Measurements from ENCODE around the gene ATP6V1B1.

The ATP6V1B1 gene

DNA sequence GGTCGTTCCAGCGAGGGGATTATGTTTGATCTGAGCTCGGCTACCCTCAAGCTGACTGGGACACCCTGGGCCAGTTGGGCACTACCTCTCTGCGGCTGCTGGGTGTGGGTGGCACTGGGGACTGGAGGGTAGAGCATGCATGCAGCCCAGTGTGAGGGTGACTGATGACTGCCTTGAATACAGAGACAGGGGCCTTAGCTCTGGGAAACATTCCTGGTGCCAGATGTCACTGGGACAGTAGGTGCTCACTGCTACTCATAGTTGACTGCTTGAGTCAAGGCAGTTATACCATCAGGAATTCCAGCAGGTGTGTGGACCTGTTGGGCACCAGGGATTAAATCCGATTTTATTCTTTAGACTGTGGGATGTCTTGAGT lies 33.6 kb upstream of the ATP6V1B1 start:
- no peak for DNase-seq

DNA sequence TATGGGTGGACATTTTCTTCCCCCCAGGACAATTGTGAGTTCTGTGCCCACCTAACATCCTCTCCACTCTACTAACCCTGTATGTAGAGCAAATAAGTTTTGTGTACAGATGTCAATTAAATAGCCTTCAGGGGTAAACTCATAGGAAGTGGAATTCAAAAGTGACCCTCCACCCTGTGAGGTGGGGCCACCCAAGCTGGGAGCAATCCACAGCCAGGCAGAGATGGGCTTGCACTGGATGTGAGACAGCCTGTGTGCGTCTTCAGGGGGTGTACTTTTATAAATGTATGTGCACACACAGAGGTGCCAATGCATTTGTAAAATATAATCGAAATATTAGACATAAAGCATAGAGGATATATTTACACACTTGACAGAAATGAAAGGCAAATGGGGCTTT lies 33.1 kb upstream of the ATP6V1B1 start:
- DNase-seq = no peak

DNA sequence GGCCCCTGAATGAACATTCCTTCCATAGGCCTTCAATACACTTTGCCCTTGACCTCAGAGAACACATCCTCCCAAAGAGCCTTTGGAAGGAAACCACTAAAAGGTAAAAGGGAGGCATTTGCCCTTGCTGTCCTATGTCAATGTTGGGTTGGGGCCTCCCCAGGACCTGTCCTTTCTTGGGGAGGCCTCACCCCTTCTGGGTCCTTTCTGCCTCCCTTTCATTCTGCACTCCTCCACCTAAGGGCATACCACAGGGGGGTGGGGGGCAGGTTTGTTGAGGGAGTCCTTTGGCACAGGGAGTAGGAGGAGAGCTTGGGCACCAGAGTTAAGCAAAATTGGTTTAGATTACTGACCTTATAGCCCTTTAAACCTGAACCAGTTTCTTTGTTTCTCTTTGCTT lies 32.5 kb upstream of the ATP6V1B1 start:
- DNase-seq = no peak

DNA sequence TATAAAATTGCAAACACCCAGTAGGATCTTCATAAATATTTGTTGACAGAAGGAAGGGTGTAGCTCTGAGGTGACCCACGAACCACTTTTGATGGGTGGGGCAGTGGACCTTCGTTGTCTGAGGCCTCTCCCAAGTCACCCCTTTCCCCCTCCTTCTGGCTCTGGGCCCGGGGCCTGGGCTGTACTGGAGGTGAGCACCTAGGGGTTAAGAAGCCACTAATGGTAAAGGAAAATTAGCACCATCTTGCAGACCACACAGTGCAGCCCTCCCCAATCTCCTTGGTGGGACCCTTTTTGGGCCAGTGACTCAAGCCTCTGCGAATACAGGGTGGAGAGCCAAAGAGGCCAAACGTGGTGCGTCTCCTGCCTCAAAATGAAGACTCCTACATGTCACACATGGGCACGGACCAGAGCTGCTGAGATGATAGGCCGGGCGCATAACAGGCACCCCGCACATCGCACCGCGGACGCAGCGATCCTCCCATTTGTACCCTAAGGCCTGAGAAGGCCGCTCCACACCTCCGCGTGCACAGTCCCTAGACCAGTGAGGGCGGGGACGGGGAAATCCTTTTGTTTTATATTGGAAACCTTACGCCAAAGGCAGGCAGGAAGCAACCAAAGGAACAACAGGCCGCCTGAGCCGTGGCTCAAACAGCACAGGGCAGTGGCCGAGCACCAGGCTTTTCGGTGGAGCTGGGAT lies 31.9 kb upstream of the ATP6V1B1 start:
- no peak for DNase-seq

DNA sequence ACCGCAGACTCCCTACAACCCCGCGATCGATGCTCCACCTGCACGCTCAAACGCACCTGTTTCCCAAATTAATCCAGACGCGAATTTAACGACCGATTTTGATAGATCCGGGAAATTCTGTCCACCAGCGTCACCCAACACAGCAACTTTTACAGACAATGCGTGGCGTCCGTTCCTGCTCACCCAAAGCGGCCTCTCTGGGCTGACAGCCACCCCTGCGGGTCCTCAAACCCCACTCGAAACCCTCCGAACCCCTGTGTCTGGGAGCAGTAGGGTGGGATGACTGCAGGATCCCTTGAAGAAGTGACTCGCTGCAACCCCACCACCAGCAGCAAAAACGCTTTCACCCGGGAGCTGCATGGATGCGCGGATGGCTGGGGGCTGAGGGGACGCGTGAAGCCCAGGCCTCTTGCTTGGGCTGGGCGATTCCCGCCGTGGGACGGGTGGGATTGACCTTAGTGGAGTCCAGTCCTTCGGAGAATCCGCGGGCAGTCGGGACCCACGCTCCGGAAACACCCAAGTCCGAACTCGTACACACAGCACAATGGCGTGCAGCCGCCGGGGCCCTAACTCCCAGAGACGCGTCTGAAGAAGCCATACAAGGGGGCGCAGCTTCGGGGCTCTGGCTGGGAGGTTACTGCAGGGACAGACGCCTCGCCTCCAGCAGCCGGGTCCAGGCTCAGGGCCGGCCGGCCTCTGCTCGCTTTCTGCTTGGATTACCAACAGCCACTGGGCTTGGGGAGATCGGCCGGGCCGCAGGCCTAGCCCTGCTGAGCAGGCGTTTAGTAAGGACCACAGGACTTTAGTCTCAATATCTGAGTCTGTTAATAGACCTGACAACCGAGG lies 31.1 kb upstream of the ATP6V1B1 start:
- no peak for DNase-seq

DNA sequence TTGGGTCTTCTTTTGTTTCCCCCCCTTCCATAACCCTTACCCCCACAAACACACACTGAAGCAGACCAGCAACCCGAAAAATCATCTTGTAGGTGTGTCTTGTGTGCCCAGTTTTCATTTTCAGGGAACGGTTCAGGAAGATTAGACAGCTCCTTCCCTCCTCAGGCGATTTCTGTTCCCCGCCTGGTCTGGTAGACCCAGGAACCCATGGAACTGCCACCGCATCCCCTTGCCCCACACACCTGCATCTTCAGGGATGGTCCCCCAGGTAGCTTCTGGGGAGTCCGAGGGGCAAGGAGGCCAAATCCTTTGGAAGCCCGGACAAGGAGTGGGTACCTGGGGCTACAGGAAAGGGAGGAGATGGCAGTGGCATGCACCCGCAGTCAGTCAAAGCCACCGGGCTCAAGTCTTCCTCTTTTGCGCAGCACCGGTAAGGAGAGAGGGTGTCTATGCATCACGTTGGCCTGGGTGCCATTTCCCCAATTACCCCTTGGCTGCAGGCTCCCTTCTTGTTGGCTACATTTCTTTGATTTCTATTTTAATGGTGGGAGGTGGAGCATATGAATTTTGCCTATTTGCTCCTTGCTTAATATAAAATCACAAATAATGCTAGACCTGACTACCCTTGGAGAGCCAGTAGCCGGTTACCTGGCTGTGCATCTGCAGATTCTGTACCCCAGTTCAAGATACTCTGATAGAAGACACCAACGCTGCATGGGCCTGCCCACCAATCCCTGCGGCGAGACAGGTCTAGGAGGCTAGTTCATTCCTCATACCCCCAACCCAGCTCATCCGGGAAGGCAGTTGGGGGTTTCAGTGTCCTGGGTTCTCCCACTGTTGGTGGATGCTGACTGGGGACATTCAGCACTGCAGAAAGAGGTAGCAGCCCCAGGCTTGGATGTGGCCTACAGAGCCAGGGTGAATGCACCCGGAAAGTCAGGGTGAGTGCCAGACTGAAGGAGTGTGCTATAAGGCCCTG lies 30.0 kb upstream of the ATP6V1B1 start:
- DNase-seq = no peak

DNA sequence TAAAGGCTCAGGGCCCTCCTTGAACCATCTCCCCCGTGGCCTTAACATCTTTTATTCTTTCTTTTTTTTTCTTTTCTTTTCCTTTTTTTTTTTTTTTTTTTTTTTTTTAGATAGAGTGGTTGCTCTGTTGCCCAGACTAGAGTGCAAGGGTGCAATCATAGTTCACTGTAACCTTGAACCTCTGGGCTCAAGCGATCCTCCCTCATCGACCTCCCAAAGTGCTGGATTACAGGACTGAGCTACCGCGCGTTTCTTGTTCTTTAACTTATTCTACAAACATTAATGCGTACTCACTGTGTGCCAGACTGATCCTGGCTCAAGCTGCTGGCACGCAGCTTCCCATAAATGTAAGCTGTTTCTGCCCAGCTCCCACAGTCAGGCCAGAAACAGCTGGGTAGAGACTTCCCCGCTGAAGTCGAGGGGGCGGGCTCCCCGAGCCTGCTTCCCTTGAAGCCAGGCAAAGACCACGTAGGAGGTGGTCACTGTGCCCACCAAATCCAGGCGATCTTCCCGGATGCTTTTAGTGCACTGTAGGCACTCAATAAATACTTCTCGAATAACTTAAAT lies 29.2 kb upstream of the ATP6V1B1 start:
- no peak for DNase-seq

DNA sequence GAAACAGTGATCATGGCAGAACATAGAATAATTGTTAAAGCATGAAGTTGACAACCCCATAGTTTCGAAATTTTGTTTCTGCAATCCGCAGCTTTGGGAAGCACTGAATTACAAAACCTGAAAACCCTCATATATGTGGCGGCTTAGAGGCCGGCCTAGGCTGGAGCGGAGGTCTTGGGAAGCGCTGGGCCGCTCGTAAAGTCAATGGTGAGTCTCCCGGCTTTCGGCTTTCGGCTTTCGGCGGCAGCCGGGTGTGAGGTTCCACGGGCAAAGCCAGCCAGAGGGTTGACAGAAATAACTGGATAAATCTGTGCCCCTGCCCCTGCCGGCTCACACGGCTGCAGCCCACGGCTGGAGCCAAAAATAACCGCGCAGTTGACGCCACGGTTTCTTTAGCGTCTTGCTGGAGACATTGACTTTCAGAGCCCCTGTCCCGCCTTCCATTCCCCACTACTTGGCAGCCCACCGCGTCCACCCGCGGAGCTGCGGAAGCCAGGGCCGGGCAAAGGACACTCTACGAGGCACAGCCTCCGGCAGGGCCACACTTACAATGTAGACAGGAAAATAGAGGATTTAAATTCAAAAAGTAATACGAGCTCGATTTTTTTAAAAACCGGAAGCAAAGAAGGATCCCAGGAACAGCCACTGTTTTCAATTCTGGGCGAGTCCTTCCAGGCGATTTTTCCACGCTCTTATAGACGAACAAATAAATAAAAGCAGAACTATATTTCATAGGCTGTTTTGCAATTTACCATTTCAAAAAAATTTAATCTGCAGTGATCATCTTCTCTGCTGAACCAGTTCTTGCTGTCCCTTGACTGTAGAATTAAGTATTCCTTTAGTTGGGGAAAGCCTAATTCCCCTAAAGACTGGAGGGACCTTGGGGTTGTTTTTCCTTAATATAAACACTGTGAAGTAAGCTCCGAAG lies 28.3 kb upstream of the ATP6V1B1 start:
- DNase-seq = no peak

DNA sequence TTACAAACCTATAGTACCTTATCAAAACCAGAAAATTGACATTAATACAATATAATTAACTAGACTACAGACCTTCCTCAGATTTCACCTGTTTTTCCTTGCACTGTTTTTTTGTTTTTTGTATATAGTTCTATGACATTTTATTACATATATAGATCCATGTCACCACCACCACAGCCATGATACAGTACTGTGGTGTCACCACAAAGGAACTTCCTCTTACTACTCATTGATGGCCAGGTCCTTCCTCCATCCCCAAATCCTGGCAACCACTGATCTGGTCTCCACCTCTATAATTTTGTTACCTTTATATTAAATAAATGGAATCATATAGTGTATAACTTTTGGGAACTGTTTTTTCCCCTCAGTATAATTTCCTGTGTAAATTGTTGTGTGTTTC lies 19.4 kb upstream of the ATP6V1B1 start:
- DNase-seq = no peak

DNA sequence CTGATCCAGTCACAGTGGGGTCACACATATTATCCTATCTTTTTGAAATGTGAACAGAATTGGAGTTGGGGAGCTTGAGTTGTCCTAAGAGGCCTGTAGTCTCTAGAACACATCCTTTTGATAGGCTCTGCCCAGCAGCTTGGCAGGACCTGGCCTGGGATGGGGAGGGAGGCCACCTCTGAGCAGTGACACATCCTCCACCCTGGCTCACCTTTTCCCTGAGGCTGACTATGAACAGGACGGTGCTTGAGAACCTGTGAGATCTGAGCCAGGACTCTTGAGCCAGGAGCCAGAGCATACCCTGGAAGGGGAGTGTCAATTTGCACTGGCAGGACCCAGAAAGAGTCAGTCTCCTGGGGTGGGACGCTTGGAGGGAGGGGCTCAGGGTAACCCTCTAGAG lies 17.7 kb upstream of the ATP6V1B1 start:
- DNase-seq = no peak

DNA sequence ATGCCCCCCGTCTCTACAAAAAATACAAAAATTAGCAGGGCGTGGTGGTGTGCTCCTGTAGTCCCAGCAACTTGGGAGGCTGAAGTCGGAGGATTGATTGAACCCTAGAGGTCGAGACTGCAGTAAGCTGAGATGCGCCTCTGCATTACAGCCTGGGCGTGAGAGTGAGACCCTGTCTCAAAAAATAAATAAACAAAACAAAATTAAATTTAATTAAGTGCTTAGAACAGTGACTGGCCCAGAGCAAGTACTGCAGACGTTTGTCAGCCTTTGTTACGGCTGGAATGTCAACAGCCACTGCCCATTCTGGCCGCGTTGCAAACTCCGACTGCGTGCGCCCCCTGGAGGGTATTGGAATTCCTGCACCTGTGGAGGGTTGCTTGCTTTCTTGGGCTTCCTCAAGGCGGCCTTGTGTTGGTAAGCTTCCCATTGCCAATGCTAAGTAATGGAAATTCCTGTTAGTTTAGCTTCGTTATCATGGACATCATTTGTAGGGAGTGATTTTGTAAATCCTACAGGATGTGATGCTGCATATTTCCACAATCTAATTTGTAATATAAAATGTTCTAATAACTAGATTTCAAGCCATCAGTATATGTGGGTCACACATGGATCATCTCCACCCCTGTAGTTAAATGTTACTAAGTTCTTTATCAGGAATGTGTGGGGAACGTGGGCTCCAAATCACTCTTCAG lies 15.9 kb upstream of the ATP6V1B1 start:
- no peak for DNase-seq

DNA sequence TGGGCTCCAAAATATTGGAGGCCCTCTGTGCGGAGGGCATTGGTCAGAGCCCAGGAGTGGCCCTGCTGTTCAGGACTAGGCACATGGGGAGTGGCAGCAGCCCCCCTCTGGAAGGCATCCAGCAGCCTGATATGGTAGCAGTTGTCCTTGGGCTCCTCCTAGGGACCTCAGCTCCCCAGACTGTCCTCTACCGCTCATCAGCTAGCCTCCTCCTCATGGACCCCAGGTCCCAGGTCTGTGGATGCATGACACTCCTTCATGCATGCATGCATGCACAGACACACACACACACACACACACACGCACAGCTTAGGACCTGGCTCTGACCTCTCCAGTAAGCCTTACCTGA lies 15.4 kb upstream of the ATP6V1B1 start:
- no peak for DNase-seq

DNA sequence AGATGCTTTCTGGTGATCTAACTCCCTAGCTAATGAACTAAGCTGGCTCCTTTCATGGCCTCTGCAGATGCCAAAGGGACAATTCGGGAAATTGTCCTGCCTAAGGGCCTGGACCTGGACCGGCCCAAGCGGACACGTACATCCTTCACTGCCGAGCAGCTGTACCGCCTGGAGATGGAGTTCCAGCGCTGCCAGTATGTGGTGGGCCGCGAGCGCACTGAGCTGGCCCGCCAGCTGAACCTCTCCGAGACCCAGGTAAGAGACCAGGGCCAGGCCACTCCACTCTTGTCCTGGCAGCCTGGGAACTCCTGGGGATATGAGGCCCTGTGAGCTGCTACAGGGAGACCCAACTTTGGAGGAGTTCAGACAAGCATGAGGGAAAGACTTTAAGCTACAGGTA lies 14.7 kb upstream of the ATP6V1B1 start:
- DNase-seq = no peak

DNA sequence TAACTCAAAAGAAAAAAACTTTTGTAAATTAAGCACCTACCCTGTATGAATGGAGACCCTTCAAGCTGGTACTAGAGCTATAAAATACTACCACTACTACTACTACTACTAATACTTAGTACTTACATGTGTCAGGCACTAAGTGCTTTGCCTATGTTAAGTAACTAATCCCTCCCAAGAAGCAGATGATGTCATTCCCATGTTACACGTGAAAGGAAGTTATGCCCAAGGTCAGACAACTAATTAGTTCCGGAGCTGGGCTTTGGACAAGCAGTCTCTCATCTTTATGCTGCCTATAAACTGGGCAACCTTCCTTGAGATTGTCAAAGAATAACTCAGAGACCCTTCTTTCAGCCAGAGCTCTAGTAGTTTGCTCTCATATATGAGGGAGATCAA lies 13.9 kb upstream of the ATP6V1B1 start:
- no peak for DNase-seq

DNA sequence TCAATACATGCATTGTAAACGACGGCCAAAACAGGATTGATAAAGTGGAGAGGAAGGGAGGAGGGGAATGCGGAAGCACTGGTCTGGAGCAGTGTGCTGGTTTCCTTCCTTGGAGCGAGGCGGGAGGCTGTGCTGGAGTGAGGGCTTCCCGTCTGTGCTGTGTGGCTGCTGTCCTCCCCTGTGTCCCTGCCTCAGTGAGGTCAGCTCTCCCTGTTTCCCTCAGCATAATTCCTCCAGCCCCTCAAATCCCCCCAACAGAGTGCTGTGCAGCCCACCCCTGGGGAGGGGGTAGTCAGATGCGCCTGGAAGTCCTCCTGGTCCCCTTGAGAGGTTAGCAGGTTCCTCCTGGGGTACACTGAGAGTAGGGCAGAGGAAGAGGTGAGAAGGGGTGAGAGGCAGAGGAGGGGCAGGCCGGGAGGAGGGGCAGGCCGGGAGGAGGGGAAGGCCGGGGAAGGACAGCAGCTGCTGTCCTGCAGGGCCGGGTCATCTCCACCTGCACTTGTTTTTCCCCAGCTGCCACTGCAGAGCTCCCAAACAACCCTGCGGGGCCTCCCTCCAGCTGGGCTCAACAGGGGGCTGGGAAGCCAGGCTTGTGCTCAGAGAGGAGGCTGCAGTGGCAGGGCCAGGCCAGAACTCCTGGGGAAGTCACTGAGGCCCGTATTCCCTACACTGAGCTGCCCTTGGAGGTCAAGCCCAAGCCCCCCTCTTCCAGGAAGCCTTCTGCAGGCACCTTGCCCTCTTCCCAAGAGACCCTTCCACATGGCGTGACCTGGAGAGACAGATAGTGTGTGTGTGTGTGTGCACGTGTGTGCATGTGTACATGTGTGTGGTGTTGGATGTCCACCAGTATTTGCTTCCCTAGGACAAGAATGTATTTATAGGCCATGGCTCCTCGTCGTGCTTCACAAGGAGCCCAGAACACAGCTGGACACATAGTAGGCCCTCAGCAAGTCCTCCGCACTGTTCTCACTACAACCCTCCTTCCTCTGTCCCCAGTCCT lies 13.2 kb upstream of the ATP6V1B1 start:
- DNase-seq = no peak

DNA sequence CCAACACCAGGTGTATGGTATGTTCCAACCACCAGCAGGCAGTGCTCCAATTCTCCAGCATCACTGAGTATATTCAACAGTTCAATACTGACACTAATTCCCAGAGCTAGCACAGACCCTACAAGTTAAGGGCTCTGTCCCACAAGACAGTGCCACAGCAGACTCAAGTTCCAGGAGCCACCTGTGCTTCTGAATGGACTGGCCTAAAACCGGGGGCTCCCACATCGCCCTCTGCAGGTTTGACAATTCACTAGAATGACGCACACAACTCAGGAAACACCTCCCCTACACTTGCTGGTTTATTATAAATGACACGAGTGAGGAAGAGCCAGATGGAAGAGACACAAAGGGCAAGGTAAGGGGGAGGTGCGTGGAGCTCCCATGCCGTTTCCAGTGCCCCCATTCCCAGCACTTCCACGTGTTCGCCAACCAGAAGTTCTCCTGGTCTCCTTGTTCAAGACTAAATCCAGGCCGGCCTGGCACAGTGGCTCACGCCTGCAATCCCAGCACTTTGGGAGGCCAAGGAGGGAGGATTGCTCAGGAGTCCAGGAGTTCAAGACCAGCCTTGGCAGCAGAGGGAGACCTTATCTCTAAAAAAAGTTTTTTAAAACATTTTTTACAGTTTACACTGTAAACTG lies 12.2 kb upstream of the ATP6V1B1 start:
- no peak for DNase-seq

DNA sequence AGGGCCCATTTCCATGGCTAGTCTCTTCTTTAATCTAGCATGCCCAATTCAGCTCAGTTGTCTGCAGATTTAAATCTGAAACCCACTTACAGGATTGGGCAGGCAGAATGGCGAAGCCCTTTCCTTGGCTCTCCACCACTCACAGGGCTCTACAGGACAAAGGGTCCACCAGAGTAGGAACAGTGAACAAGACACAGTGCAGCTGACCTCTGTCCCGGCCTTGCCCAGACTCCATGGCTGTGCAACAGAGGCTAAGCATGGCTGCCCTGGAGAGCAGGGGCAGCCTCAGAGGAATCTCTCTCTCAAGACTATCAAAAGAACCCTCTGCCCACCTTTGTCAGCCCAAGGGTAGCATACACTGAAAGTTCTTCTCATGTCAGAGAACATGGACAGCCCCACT lies 9.7 kb upstream of the ATP6V1B1 start:
- DNase-seq = no peak

DNA sequence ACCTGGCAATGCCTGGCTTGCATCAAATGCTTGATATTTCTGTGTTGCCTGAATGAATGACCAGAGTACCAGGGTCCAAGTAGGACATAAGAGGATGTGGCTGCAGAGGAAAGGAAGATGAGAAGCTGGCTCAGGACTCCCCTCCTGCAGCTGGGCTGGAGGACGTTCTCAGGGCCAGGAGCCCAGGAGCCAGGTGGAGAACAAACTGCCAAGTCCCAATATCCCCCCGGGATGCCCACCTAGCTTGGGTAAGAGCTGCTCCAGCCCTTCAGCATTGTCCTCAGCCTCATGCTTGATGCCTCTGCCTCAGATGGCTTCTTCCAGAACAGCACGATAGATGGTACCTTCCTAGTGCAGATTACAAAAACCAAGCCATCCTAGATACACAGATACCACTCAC lies 8.6 kb upstream of the ATP6V1B1 start:
- DNase-seq = no peak

DNA sequence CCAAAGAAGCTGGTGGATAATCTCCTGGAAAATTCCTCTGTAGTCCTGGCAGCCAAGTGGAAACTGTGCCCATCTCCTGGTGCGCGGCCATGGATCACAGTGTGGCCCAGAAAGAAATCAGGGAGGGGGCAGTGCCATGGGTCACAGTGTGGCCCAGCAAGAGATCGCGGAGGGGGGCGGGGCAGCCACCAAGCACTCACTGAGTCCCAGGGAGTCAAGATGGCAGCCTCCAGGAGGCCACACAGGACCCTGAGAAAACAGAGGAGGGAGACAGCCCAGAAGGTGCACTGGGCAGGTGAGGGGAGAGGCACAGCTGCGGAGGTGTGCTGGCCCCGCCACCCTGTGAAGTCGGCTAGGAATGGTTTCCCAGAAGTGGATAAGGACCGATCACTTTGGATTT lies 8.1 kb upstream of the ATP6V1B1 start:
- DNase-seq = no peak

DNA sequence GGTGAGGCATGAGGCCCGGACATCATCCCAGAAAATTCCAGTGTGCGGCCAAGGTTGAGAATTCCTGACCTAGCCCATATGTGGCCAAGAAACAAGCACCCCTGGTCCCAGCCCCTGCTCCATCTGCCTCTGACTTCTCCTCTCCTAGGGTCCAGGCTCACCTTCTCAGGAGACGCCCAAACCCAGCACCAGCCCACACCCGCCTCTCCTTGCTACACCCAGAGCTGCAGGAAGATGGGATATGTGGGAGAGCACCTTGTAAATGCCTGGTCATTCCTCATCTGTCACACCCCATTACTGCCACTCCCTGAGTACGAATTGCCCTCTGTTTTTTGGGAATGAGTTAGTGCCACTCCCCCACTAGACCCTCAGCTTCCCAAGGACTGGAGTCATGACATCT lies 7.3 kb upstream of the ATP6V1B1 start:
- DNase-seq = no peak

Measured in T1000 (cell line).